IMR-90 (cell line): ENCODE results near the gene PDCD6IP. TPM values are rescaled to one million over a fixed set of nuclear protein-coding genes. Genes with fewer than 3 reads are reported as not detected.
"Not testable (repeated sequence)": the region's sequence is repeated elsewhere in the genome, so short reads cannot be mapped to it uniquely, and the experiment has no call there.

Source experiments
- ATAC-seq: fragments of 200-7000 bp; cut with Tn5 transposase; 2 replicates; pipeline ENCODE4 v1.9.1; 2020; ENCODE audit warnings: low read depth, mild to moderate bottlenecking, moderate library complexity
- BruUV-seq: library from RNA; stranded (reverse); fragments of 400-500 nt; replicated peaks from 2 replicates; lab custom pipeline; 2021; lab: Mats Ljungman, UMichigan
- CTCF ChIA-PET: fragments of 300-600 bp; formaldehyde crosslinking; extraction: SDS; loops from one replicate; lab custom pipeline; 2021; ENCODE audit warnings: antibody characterized with exemption; lab: Yijun Ruan, JAX
- POLR2A ChIA-PET: fragments of 300-600 bp; sonication (Branson Sonifier 250); formaldehyde crosslinking; loops from one replicate; lab custom pipeline; 2022; ENCODE audit warnings: antibody characterized with exemption; ENCODE audit not compliant: unreplicated experiment; lab: Charles Lee
- DNase-seq: peaks from one replicate; pipeline ENCODE4 v3.0.0; 2013
- H2AFZ ChIP-seq: replicated peaks from 2 replicates; pipeline ENCODE3; 2013; ENCODE audit warnings: low read length, mild to moderate bottlenecking; ENCODE audit not compliant: poor library complexity
- H2AK5ac ChIP-seq: 2 replicates; pipeline ENCODE4 v1.6.1; 2013; ENCODE audit warnings: low read depth, low read length, inconsistent platforms
- H2AK9ac ChIP-seq: replicated peaks from 2 replicates; pipeline ENCODE3; 2013; ENCODE audit warnings: mild to moderate bottlenecking, low read depth, low read length, moderate library complexity; ENCODE audit not compliant: poor library complexity
- H2BK120ac ChIP-seq: 2 replicates; pipeline ENCODE4 v1.6.1; 2013; ENCODE audit warnings: low read depth, low read length, inconsistent platforms
- H2BK15ac ChIP-seq: 3 replicates; pipeline ENCODE4 v1.6.1; 2013; ENCODE audit warnings: low read depth, low read length, inconsistent platforms
- H2BK20ac ChIP-seq: 2 replicates; pipeline ENCODE4 v1.6.1; 2013; ENCODE audit warnings: low read depth, mild to moderate bottlenecking, inconsistent platforms, low read length, moderate library complexity
- H2BK5ac ChIP-seq: 2 replicates; pipeline ENCODE4 v1.6.1; 2013; ENCODE audit warnings: mild to moderate bottlenecking, low read depth, low read length, inconsistent platforms; ENCODE audit not compliant: poor library complexity, severe bottlenecking
- H3K14ac ChIP-seq: replicated peaks from 2 replicates; pipeline ENCODE4 v1.6.1; 2013; ENCODE audit warnings: low read depth, low read length, inconsistent platforms
- H3K18ac ChIP-seq: 2 replicates; pipeline ENCODE4 v1.6.1; 2013; ENCODE audit warnings: low read depth, low read length, control low read depth
- H3K23ac ChIP-seq: 2 replicates; pipeline ENCODE4 v1.6.1; 2013; ENCODE audit warnings: low read depth, low read length, inconsistent platforms
- H3K27ac ChIP-seq: 2 replicates; pipeline ENCODE4 v1.5.1; 2013; ENCODE audit warnings: mild to moderate bottlenecking, control low read depth, low read length; ENCODE audit not compliant: insufficient read depth
- H3K27me3 ChIP-seq: 2 replicates; pipeline ENCODE4 v1.6.1; 2013; ENCODE audit warnings: low read length; ENCODE audit not compliant: control insufficient read depth, insufficient read depth
- H3K36me3 ChIP-seq: 2 replicates; pipeline ENCODE4 v1.6.1; 2013; ENCODE audit warnings: low read length, mixed read lengths; ENCODE audit not compliant: control insufficient read depth, insufficient read depth
- H3K4ac ChIP-seq: 2 replicates; pipeline ENCODE4 v1.6.1; 2013; ENCODE audit warnings: low read depth, low read length, inconsistent platforms
- H3K4me1 ChIP-seq: 2 replicates; pipeline ENCODE4 v1.6.1; 2013; ENCODE audit warnings: low read length, mixed read lengths; ENCODE audit not compliant: control insufficient read depth, insufficient read depth
- H3K4me2 ChIP-seq: 2 replicates; pipeline ENCODE4 v1.6.1; 2013; ENCODE audit warnings: low read depth, mild to moderate bottlenecking, control low read depth, low read length, moderate library complexity
- H3K4me3 ChIP-seq: 2 replicates; pipeline ENCODE4 v1.5.1; 2013; ENCODE audit warnings: low read depth, mild to moderate bottlenecking, control low read depth, low read length, moderate library complexity; ENCODE audit not compliant: insufficient read depth
- H3K56ac ChIP-seq: 2 replicates; pipeline ENCODE4 v1.6.1; 2013; ENCODE audit warnings: low read length, inconsistent platforms; ENCODE audit not compliant: insufficient read depth; ENCODE audit errors: extremely low read depth
- H3K79me1 ChIP-seq, 2 experiments: 2 replicates each; pipeline ENCODE4 v1.6.1; 2013; ENCODE audit warnings: low read length in 2 of 2, inconsistent platforms in 1 of 2, low read depth in 1 of 2
- H3K9ac ChIP-seq: 2 replicates; pipeline ENCODE4 v1.6.1; 2013; ENCODE audit warnings: low read depth, low read length, control low read depth
- H3K9me1 ChIP-seq: 2 replicates; pipeline ENCODE4 v1.6.1; 2013; ENCODE audit warnings: low read length, inconsistent platforms; ENCODE audit not compliant: insufficient read depth
- H3K9me3 ChIP-seq: 2 replicates; pipeline ENCODE4 v1.6.1; 2013; ENCODE audit warnings: low read length; ENCODE audit not compliant: control insufficient read depth, insufficient read depth
- H4K20me1 ChIP-seq: 2 replicates; pipeline ENCODE4 v1.6.1; 2013; ENCODE audit warnings: low read length, inconsistent platforms; ENCODE audit not compliant: insufficient read depth
- H4K5ac ChIP-seq: 2 replicates; pipeline ENCODE4 v1.6.1; 2013; ENCODE audit warnings: mild to moderate bottlenecking, low read depth, low read length, control low read depth
- H4K8ac ChIP-seq, 2 experiments: 2 replicates each; pipeline ENCODE4 v1.6.1; 2013; ENCODE audit warnings: low read depth in 2 of 2, low read length in 2 of 2, control low read depth in 1 of 2, inconsistent platforms in 1 of 2
- H4K91ac ChIP-seq: 2 replicates; pipeline ENCODE4 v1.6.1; 2013; ENCODE audit warnings: low read depth, low read length, inconsistent platforms; ENCODE audit not compliant: insufficient read depth
- MAFK ChIP-seq: IDR thresholded peaks from 2 replicates; pipeline ENCODE4 v1.6.1; 2012; ENCODE audit warnings: low read depth, low read length, improper control_type of control experiment
- WGBS, 2 experiments: methylation state at CpG; one replicate each; pipeline versions ENCODE4 v1.1.5 to v1.1.7; 2013; ENCODE audit warnings: missing lambda C conversion rate in 2 of 2; ENCODE audit not compliant: insufficient read length in 1 of 2; ENCODE audit errors: extremely low coverage in 2 of 2; 5-methylcytosine and 5-hydroxymethylcytosine counted together
- dilution Hi-C: fragments of 300-500 bp; cut with HindIII; formaldehyde crosslinking; loops from one replicate; pipeline ENCODE4 v1.14.3; 2018; ENCODE audit warnings: low sequenced_read_pairs; ENCODE audit not compliant: unreplicated experiment
- in situ Hi-C: fragments of 300-500 bp; cut with MboI; formaldehyde crosslinking; loops from 3 replicates; pipeline ENCODE4 v1.14.3; 2019; ENCODE audit warnings: low sequenced_read_pairs, inconsistent platforms, mixed read lengths
- intact Hi-C: fragments of 100-400 bp; cut with micrococcal nuclease; formaldehyde crosslinking; loops from 2 replicates; pipeline ENCODE4 v1.10.0; 2022
- polyA plus RNA-seq, 3 experiments: library from polyadenylated mRNA; depleted of rRNA; stranded (reverse); fragments of >200 nt; gene quantifications; 2 replicates each; pipeline ENCODE4 v1.2.3, GENCODE V29; 2012; ENCODE audit warnings: low replicate concordance in 1 of 3
- total RNA-seq: library from RNA; depleted of rRNA; stranded (reverse); fragments of >200 nt; gene quantifications from 2 replicates; pipeline ENCODE4 v1.2.3, GENCODE V29; 2012

PDCD6IP gene
- total and polyA plus RNA-seq, 2 of the 4 experiments (the other 2 are of a cell fraction): 68.1 to 78.3 TPM

DNA sequence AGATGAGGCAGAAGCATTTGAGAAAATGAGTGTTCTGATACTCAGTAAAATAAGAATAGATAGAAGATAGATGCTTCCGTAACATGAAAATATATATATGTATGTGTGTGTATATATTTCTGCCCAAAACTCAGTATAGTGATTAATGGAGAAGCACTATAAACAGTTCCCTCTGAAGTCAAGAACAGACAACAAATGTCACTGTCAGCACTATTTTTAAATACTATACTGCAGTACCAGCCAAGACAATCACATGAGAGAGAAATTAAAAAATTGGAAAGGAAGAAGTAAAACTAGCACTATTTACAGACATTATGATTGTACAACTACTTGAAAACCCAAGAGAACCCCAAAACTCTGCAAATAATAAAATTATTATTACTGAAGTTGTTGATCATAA is 59.3 kb downstream of the PDCD6IP start:
- H4K5ac ChIP-seq, H2AK5ac ChIP-seq, H2BK15ac ChIP-seq, H2BK20ac ChIP-seq, H3K4me1 ChIP-seq, H3K18ac ChIP-seq, H3K4me3 ChIP-seq, H4K20me1 ChIP-seq, H3K4me2 ChIP-seq, H4K8ac ChIP-seq, H3K4ac ChIP-seq, H3K36me3 ChIP-seq, H3K14ac ChIP-seq, BruUV-seq, in situ Hi-C loops, DNase-seq, intact Hi-C loops, ATAC-seq, H3K23ac ChIP-seq, CTCF ChIA-PET, H3K9me3 ChIP-seq, H3K27ac ChIP-seq, H4K91ac ChIP-seq, POLR2A ChIA-PET, H2BK120ac ChIP-seq, H3K79me1 ChIP-seq, H3K56ac ChIP-seq, H2AK9ac ChIP-seq, H3K9me1 ChIP-seq, H2AFZ ChIP-seq, dilution Hi-C loops, H3K9ac ChIP-seq, H3K27me3 ChIP-seq, H2BK5ac ChIP-seq: not testable (repeated sequence)
- peak; percentile 30; the same call in 1 of the 2 replicates for TF ChIP-seq MAFK
- WGBS, 2 experiments: no CpG with 5 or more reads among the region's 1 CpG
